Activated T-cell treated with anti-CD3 and anti-CD28 coated beads for 1 hour (primary cell): ENCODE results near the gene FER.
"Not testable (repeated sequence)": the region's sequence is repeated elsewhere in the genome, so short reads cannot be mapped to it uniquely, and the experiment has no call there.

ENCODE experiments used
- DNase-seq: peaks from one replicate; pipeline ENCODE4 v3.0.0-alpha.2; 2020; ENCODE audit warnings: low read depth

Gene FER

GRCh38 chr5:109125755-109126429 is 378.2 kb downstream of the FER start:
- no peak for DNase-seq

GRCh38 chr5:109126481-109126880 is 378.8 kb downstream of the FER start:
- DNase-seq = no peak

- no peak for DNase-seq
Measured at GRCh38 chr5:109136906-109137305, 389.2 kb downstream of the FER start.

GRCh38 chr5:109141222-109142200 is 393.8 kb downstream of the FER start:
- DNase-seq = no peak

GRCh38 chr5:109143031-109143430 is 395.3 kb downstream of the FER start:
- no peak for DNase-seq

- no peak for DNase-seq
Measured at GRCh38 chr5:109145139-109145538, 397.4 kb downstream of the FER start.

GRCh38 chr5:109146591-109146990 is 398.9 kb downstream of the FER start:
- DNase-seq = no peak

- DNase-seq = no peak
Measured at GRCh38 chr5:109152565-109152964, 404.9 kb downstream of the FER start.

- no peak for DNase-seq
Measured at GRCh38 chr5:109155625-109156024, 407.9 kb downstream of the FER start.

- no peak for DNase-seq
Measured at GRCh38 chr5:109156885-109157284, 409.2 kb downstream of the FER start.

GRCh38 chr5:109160468-109160867 is 412.8 kb downstream of the FER start:
- DNase-seq = no peak

GRCh38 chr5:109161914-109162683 is 414.4 kb downstream of the FER start:
- no peak for DNase-seq

GRCh38 chr5:109163336-109163735 is 415.6 kb downstream of the FER start:
- no peak for DNase-seq

- no peak for DNase-seq
Measured at GRCh38 chr5:109164001-109164400, 416.3 kb downstream of the FER start.

GRCh38 chr5:109167586-109167985 is 419.9 kb downstream of the FER start:
- DNase-seq = no peak

GRCh38 chr5:109168151-109168550 is 420.5 kb downstream of the FER start:
- DNase-seq = no peak

- no peak for DNase-seq
Measured at GRCh38 chr5:109170629-109171350, 423.1 kb downstream of the FER start.

- not testable (repeated sequence) for DNase-seq
Measured at GRCh38 chr5:109171437-109172073, 423.9 kb downstream of the FER start.

GRCh38 chr5:109173036-109173794 is 425.5 kb downstream of the FER start:
- no peak for DNase-seq

GRCh38 chr5:109177227-109177626 is 429.5 kb downstream of the FER start:
- DNase-seq = no peak

GRCh38 chr5:109177782-109178181 is 430.1 kb downstream of the FER start:
- DNase-seq = no peak
